Measurements from ENCODE around the gene GMPPA.

DNA sequence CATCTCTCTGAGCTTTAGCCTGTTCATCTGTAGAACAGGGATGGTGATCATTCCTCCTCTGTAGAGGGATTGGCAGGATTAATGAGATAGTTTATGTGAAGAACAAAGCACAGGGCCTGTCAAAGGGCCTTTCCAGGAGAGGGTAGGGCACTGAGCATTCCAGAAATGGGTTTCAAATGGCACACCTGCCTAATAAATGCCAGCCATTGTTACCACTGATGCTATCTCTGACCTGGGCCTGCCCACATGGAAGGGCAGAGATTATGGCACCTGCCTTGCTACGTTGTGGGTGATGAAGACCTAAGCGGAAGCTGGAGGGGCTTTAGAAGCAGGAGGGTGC lies 31.0 kb upstream of the GMPPA start:
- TF ChIP-seq, protein P1, sequence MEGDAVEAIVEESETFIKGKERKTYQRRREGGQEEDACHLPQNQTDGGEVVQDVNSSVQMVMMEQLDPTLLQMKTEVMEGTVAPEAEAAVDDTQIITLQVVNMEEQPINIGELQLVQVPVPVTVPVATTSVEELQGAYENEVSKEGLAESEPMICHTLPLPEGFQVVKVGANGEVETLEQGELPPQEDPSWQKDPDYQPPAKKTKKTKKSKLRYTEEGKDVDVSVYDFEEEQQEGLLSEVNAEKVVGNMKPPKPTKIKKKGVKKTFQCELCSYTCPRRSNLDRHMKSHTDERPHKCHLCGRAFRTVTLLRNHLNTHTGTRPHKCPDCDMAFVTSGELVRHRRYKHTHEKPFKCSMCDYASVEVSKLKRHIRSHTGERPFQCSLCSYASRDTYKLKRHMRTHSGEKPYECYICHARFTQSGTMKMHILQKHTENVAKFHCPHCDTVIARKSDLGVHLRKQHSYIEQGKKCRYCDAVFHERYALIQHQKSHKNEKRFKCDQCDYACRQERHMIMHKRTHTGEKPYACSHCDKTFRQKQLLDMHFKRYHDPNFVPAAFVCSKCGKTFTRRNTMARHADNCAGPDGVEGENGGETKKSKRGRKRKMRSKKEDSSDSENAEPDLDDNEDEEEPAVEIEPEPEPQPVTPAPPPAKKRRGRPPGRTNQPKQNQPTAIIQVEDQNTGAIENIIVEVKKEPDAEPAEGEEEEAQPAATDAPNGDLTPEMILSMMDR (IDR thresholded peaks at IDR 0.05; ENCODE audit: low read depth, low read length) = no peak
- no peak for TF ChIP-seq POLR2A (IDR thresholded peaks at IDR 0.05; ENCODE audit: extremely low read depth, insufficient read length)
- TF ChIP-seq MAX (IDR thresholded peaks at IDR 0.05; ENCODE audit: low read depth, low read length) = no peak
